B cell (primary cell): ENCODE measurements around the gene FOXN3. TPM values are rescaled to one million over a fixed set of nuclear protein-coding genes. Genes with fewer than 3 reads are reported as not detected.

Experiments
- ATAC-seq: fragments of 200-7000 bp; cut with Tn5 transposase; one replicate; pipeline ENCODE4 v1.10.0; 2021; ENCODE audit warnings: low read depth, mild to moderate bottlenecking, moderate number of reproducible peaks, moderate library complexity
- CTCF ChIA-PET: fragments of 350-600 bp; sonication (Branson Sonifier 250); formaldehyde crosslinking; loops from one replicate; lab custom pipeline; 2021; ENCODE audit warnings: antibody characterized with exemption, inconsistent platforms; lab: Charles Lee
- POLR2A ChIA-PET: fragments of 350-600 bp; sonication (Branson Sonifier 250); formaldehyde crosslinking; loops from one replicate; lab custom pipeline; 2021; ENCODE audit warnings: antibody characterized with exemption; lab: Charles Lee
- DNase-seq: peaks from one replicate; pipeline ENCODE4 v3.0.0; 2013
- H2AFZ ChIP-seq: 2 replicates; pipeline ENCODE4 v1.6.1; 2012; ENCODE audit warnings: mild to moderate bottlenecking, low read depth, low read length; ENCODE audit not compliant: insufficient read depth, poor library complexity, severe bottlenecking
- H3K27ac ChIP-seq, 2 donors: 1 replicate in 1 of 2; 2 replicates in 1 of 2; pipeline ENCODE4 v1.5.1; 2012 to 2013; ENCODE audit warnings: low read length in 2 of 2, mild to moderate bottlenecking in 2 of 2, moderate library complexity in 1 of 2
- H3K27me3 ChIP-seq, 4 experiments: fragments of 200-600 bp in 1 of 4; sonication (generic) in 1 of 4; replicated peaks in 1 of 4; 1 replicate in 2 of 4; 2 replicates in 2 of 4; pipeline versions ENCODE4 v1.6.1 to v1.7.0; 2013 to 2016; ENCODE audit warnings: low read length in 3 of 4, mild to moderate bottlenecking in 2 of 4, mixed read lengths in 1 of 4, moderate library complexity in 1 of 4; ENCODE audit not compliant: insufficient read depth in 4 of 4, control insufficient read depth in 3 of 4; ENCODE audit errors: control extremely low read depth in 1 of 4
- H3K36me3 ChIP-seq, 2 experiments: replicated peaks in 1 of 2; 1 replicate in 1 of 2; 2 replicates in 1 of 2; pipeline versions ENCODE4 v1.6.1 to v1.7.1; 2013; ENCODE audit warnings: low read length in 1 of 2; ENCODE audit not compliant: insufficient read depth in 2 of 2, control insufficient read depth in 1 of 2; ENCODE audit errors: control extremely low read depth in 1 of 2, extremely low read depth in 1 of 2
- H3K4me1 ChIP-seq, 2 donors: fragments of 200-600 bp in 1 of 2; sonication (generic) in 1 of 2; 1 replicate in 1 of 2; 2 replicates in 1 of 2; pipeline versions ENCODE4 v1.5.1 to v1.6.1; 2013 to 2017; ENCODE audit warnings: low read length in 2 of 2; ENCODE audit not compliant: control insufficient read depth in 2 of 2, insufficient read depth in 2 of 2
- H3K4me2 ChIP-seq: replicated peaks from 2 replicates; pipeline ENCODE3; 2012; ENCODE audit warnings: mild to moderate bottlenecking, low read depth, low read length; ENCODE audit not compliant: poor library complexity, severe bottlenecking
- H3K4me3 ChIP-seq, 5 experiments: fragments of 200-600 bp in 1 of 5; sonication (generic) in 1 of 5; 1 replicate in 3 of 5; 2 replicates in 2 of 5; pipeline versions ENCODE4 v1.5.1 to v1.7.0; 2011 to 2016; ENCODE audit warnings: low read length in 4 of 5, mild to moderate bottlenecking in 4 of 5, low read depth in 2 of 5, control low read depth in 1 of 5, moderate library complexity in 1 of 5; ENCODE audit not compliant: insufficient read depth in 1 of 5; ENCODE audit errors: control extremely low read depth in 1 of 5, extremely low read depth in 1 of 5
- H3K79me2 ChIP-seq: fragments of 200-600 bp; sonication (generic); one replicate; pipeline ENCODE4 v1.6.0; 2016; ENCODE audit warnings: low read length; ENCODE audit not compliant: control insufficient read depth, insufficient read depth
- H3K9ac ChIP-seq: fragments of 200-600 bp; sonication (generic); 2 replicates; pipeline ENCODE4 v1.6.1; 2017; ENCODE audit warnings: mild to moderate bottlenecking, low read length, moderate library complexity
- H3K9me3 ChIP-seq, 3 donors: one replicate each; pipeline versions ENCODE4 v1.6.1 to v1.7.1; 2013; ENCODE audit warnings: low read length in 2 of 3; ENCODE audit not compliant: control insufficient read depth in 2 of 3, insufficient read depth in 1 of 3; ENCODE audit errors: control extremely low read depth in 1 of 3
- H4K20me1 ChIP-seq: 2 replicates; pipeline ENCODE4 v1.6.0; 2012; ENCODE audit warnings: mild to moderate bottlenecking, low read length; ENCODE audit not compliant: insufficient read depth, control insufficient read depth, poor library complexity, severe bottlenecking
- H3K27ac Mint-ChIP-seq: one replicate; pipeline ENCODE4 v1.8.0; 2021; ENCODE audit warnings: mixed read lengths
- H3K27me3 Mint-ChIP-seq: one replicate; pipeline ENCODE4 v1.8.0; 2021; ENCODE audit warnings: mixed read lengths
- H3K4me1 Mint-ChIP-seq: one replicate; pipeline ENCODE4 v1.8.0; 2021; ENCODE audit warnings: mixed read lengths
- H3K4me3 Mint-ChIP-seq: one replicate; pipeline ENCODE4 v1.8.0; 2021; ENCODE audit warnings: mixed read lengths
- H3K9me3 Mint-ChIP-seq: one replicate; pipeline ENCODE4 v1.8.0; 2022; ENCODE audit warnings: mixed read lengths; ENCODE audit not compliant: insufficient read depth
- EZH2 ChIP-seq: IDR thresholded peaks from 2 replicates; pipeline ENCODE4 v1.6.1; 2012; ENCODE audit warnings: borderline replicate concordance, low read depth, mild to moderate bottlenecking, moderate library complexity, low read length; ENCODE audit not compliant: insufficient read depth, poor library complexity, severe bottlenecking
- WGBS: methylation state at CpG from one replicate; pipeline ENCODE4 v1.1.5; 2013; ENCODE audit warnings: missing lambda C conversion rate; ENCODE audit not compliant: insufficient coverage; 5-methylcytosine and 5-hydroxymethylcytosine counted together
- intact Hi-C: fragments of 100-400 bp; cut with micrococcal nuclease; formaldehyde crosslinking; loops from one replicate; pipeline ENCODE4 v1.10.0; 2022
- polyA plus RNA-seq: library from polyadenylated mRNA; depleted of rRNA; stranded (reverse); fragments of >200 nt; gene quantifications from 2 replicates; pipeline ENCODE4 v1.2.3, GENCODE V29; 2012
- total RNA-seq, 2 donors: library from RNA; stranded (reverse); fragments of 120-200 nt in 1 of 2; gene quantifications; 1 replicate in 1 of 2; 2 replicates in 1 of 2; pipeline versions ENCODE4 v1.2.3 to v1.2.4, GENCODE V29; 2013 to 2022
- TF ChIP-seq, protein P1 (sequence below): fragments of 200-600 bp; IDR thresholded peaks from one replicate; pipeline ENCODE4 v1.8.0; 2022; ENCODE audit warnings: antibody characterized with exemption, mild to moderate bottlenecking

Gene FOXN3
- total and polyA plus RNA-seq, 2 donors (not counting 1 experiment from before 2014, with no cell fraction given): 80.6 to 98.2 TPM

- Histone ChIP-seq H3K4me2 (no peak overlapping the region), H4K20me1 (peaks cover 80% of the 10 kb centered on the region), H3K27me3 (no peaks in the 10 kb centered on the region), H3K9ac (no peak overlapping the region), H2AFZ (no peak overlapping the region), H3K27ac (no peak overlapping the region), H3K4me1 (peaks cover 24 to 27% of the 10 kb centered on the region in 2 donors), H3K79me2 (peaks cover 100% of the 10 kb centered on the region), H3K36me3 (peaks cover 5 to 50% of the 10 kb centered on the region in 2 experiments), H3K4me3 (no peak overlapping the region), H3K9me3 (no peaks in the 10 kb centered on the region)
- no peak for ATAC-seq
- Mint-ChIP-seq H3K4me3 (no peak overlapping the region), H3K4me1 (peaks cover 73% of the 10 kb centered on the region), H3K27me3 (no peaks in the 10 kb centered on the region), H3K27ac (no peak overlapping the region), H3K9me3 (no peaks in the 10 kb centered on the region)
- ChIA-PET POLR2A (no interaction called here), CTCF (interaction anchor here (1.1 to 1.6 kb wide), 3 partner anchors 9 to 228 kb away, joined by 3 to 11 read pairs (median 4); no protein-coding TSS in a partner anchor)
- DNase-seq: no peak
- intact Hi-C loops: no loop called here
- TF ChIP-seq, protein P1, sequence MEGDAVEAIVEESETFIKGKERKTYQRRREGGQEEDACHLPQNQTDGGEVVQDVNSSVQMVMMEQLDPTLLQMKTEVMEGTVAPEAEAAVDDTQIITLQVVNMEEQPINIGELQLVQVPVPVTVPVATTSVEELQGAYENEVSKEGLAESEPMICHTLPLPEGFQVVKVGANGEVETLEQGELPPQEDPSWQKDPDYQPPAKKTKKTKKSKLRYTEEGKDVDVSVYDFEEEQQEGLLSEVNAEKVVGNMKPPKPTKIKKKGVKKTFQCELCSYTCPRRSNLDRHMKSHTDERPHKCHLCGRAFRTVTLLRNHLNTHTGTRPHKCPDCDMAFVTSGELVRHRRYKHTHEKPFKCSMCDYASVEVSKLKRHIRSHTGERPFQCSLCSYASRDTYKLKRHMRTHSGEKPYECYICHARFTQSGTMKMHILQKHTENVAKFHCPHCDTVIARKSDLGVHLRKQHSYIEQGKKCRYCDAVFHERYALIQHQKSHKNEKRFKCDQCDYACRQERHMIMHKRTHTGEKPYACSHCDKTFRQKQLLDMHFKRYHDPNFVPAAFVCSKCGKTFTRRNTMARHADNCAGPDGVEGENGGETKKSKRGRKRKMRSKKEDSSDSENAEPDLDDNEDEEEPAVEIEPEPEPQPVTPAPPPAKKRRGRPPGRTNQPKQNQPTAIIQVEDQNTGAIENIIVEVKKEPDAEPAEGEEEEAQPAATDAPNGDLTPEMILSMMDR: no peak
- TF ChIP-seq EZH2: no peak
Measured at GRCh38 chr14:89406361-89406760, 10.7 kb downstream of the FOXN3 start.

GRCh38 chr14:89405712-89406111, 11.3 kb downstream of the FOXN3 start:
- Histone ChIP-seq H2AFZ (no peak overlapping the region), H4K20me1 (peaks cover 84% of the 10 kb centered on the region), H3K27ac (no peak overlapping the region), H3K36me3 (peaks cover 5 to 44% of the 10 kb centered on the region in 2 experiments), H3K79me2 (peaks cover 100% of the 10 kb centered on the region), H3K9me3 (no peaks in the 10 kb centered on the region), H3K4me1 (peaks cover 24 to 28% of the 10 kb centered on the region in 2 donors), H3K4me3 (no peak overlapping the region), H3K9ac (no peak overlapping the region), H3K27me3 (no peaks in the 10 kb centered on the region), H3K4me2 (no peak overlapping the region)
- Mint-ChIP-seq H3K4me3 (no peak overlapping the region), H3K4me1 (peaks cover 70% of the 10 kb centered on the region), H3K27me3 (no peaks in the 10 kb centered on the region), H3K27ac (no peak overlapping the region), H3K9me3 (no peaks in the 10 kb centered on the region)
- ATAC-seq (no peak), DNase-seq (no peak)
- no peak for TF ChIP-seq EZH2
- TF ChIP-seq, protein P1: no peak
- intact Hi-C loops: no loop called here
- WGBS: 84% methylated on average over 3 of the region's 5 CpGs
- ChIA-PET CTCF (interaction anchor here (0.6 to 1.6 kb wide), 4 partner anchors 10 to 227 kb away, joined by 3 to 11 read pairs (median 4); no protein-coding TSS in a partner anchor), POLR2A (interaction anchor here (0.6 kb wide), 1 partner anchor 21 kb away, joined by 6 read pairs; no protein-coding TSS in a partner anchor)
